HCEC 1CT (cell line): ENCODE data around the gene IRF2.

Source experiments
- DNase-seq: peaks from one replicate; pipeline ENCODE4 v3.0.0-alpha.2; 2017

The IRF2 gene

GRCh38 chr4:184404047-184404446 is 70.3 kb downstream of the IRF2 start:
- no peak for DNase-seq

GRCh38 chr4:184403384-184403781 is 71.0 kb downstream of the IRF2 start:
- DNase-seq, result no peak

GRCh38 chr4:184402740-184403383 is 71.5 kb downstream of the IRF2 start:
- no peak for DNase-seq

GRCh38 chr4:184402239-184402638 is 72.1 kb downstream of the IRF2 start:
- no peak for DNase-seq

- no peak for DNase-seq
These were observed 72.8 kb downstream of the IRF2 start for GRCh38 chr4:184401397-184402171.

- no peak for DNase-seq
These were observed 73.5 kb downstream of the IRF2 start for GRCh38 chr4:184400891-184401290.

GRCh38 chr4:184400375-184400870 is 73.9 kb downstream of the IRF2 start:
- peak; percentile 87 for DNase-seq

GRCh38 chr4:184399512-184399908 is 74.8 kb downstream of the IRF2 start:
- no peak for DNase-seq

- no peak for DNase-seq
These were observed 75.4 kb downstream of the IRF2 start for GRCh38 chr4:184398741-184399511.

- DNase-seq, result no peak
These were observed 76.7 kb downstream of the IRF2 start for GRCh38 chr4:184397516-184398163.

GRCh38 chr4:184396570-184397515 is 77.5 kb downstream of the IRF2 start:
- DNase-seq, result no peak

GRCh38 chr4:184395971-184396391 is 78.4 kb downstream of the IRF2 start:
- no peak for DNase-seq

GRCh38 chr4:184395451-184395917 is 78.9 kb downstream of the IRF2 start:
- DNase-seq, result no peak

- DNase-seq, result no peak
These were observed 81.4 kb downstream of the IRF2 start for GRCh38 chr4:184392748-184393559.

GRCh38 chr4:184392316-184392715 is 82.0 kb downstream of the IRF2 start:
- no peak for DNase-seq

- no peak for DNase-seq
These were observed 84.1 kb downstream of the IRF2 start for GRCh38 chr4:184389978-184390900.

- no peak for DNase-seq
These were observed 86.2 kb downstream of the IRF2 start for GRCh38 chr4:184388106-184388505.

GRCh38 chr4:184387351-184387750 is 87.0 kb downstream of the IRF2 start:
- DNase-seq, result no peak

- DNase-seq, result no peak
These were observed 88.0 kb downstream of the IRF2 start for GRCh38 chr4:184386271-184386781.
